ENCODE measurements around the gene HDAC6.

Gene HDAC6

GRCh38 chrX:48770296-48770695, 31.6 kb upstream of the HDAC6 start:
- H3K4me3 ChIP-seq (ENCODE audit: low read length) = no peak overlapping the region
- TF ChIP-seq CTCF (IDR thresholded peaks at IDR 0.05; ENCODE audit: insufficient read depth, low read depth, low read length, missing control alignments) = no peak
- no peak for DNase-seq (ENCODE audit: low read depth)

- TF ChIP-seq CTCF (IDR thresholded peaks at IDR 0.05; ENCODE audit: insufficient read depth, low read depth, low read length, missing control alignments) = no peak
- no peak overlapping the region for H3K4me3 ChIP-seq (ENCODE audit: low read length)
- no peak for DNase-seq (ENCODE audit: low read depth)
Observed at GRCh38 chrX:48772602-48773001, 29.3 kb upstream of the HDAC6 start.

GRCh38 chrX:48776818-48777439, 24.9 kb upstream of the HDAC6 start:
- no peak for DNase-seq (ENCODE audit: low read depth)
- no peak overlapping the region for H3K4me3 ChIP-seq (ENCODE audit: low read length)
- no peak for TF ChIP-seq CTCF (IDR thresholded peaks at IDR 0.05; ENCODE audit: insufficient read depth, low read depth, low read length, missing control alignments)

GRCh38 chrX:48779399-48779798, 22.5 kb upstream of the HDAC6 start:
- no peak for TF ChIP-seq CTCF (IDR thresholded peaks at IDR 0.05; ENCODE audit: insufficient read depth, low read depth, low read length, missing control alignments)
- no peak overlapping the region for H3K4me3 ChIP-seq (ENCODE audit: low read length)
- no peak for DNase-seq (ENCODE audit: low read depth)

- no peak for TF ChIP-seq CTCF (IDR thresholded peaks at IDR 0.05; ENCODE audit: insufficient read depth, low read depth, low read length, missing control alignments)
- no peak for DNase-seq (ENCODE audit: low read depth)
- H3K4me3 ChIP-seq (ENCODE audit: low read length) = no peak overlapping the region
Observed at GRCh38 chrX:48781705-48782104, 20.2 kb upstream of the HDAC6 start.

GRCh38 chrX:48782216-48782615, 19.7 kb upstream of the HDAC6 start:
- TF ChIP-seq CTCF (IDR thresholded peaks at IDR 0.05; ENCODE audit: insufficient read depth, low read depth, low read length, missing control alignments) = no peak
- no peak overlapping the region for H3K4me3 ChIP-seq (ENCODE audit: low read length)
- DNase-seq (ENCODE audit: low read depth) = no peak

- no peak overlapping the region for H3K4me3 ChIP-seq (ENCODE audit: low read length)
- TF ChIP-seq CTCF (IDR thresholded peaks at IDR 0.05; ENCODE audit: insufficient read depth, low read depth, low read length, missing control alignments) = no peak
- no peak for DNase-seq (ENCODE audit: low read depth)
Observed at GRCh38 chrX:48782795-48783194, 19.1 kb upstream of the HDAC6 start.

Measured in epithelial cell of esophagus (primary cell).